ENCODE data around the gene IL26.

GRCh38 chr12:68233498-68233897, 7.9 kb upstream of the IL26 start:
- TF ChIP-seq CTCF (IDR thresholded peaks at IDR 0.05; ENCODE audit: poor library complexity): no peak
- no peak for TF ChIP-seq EZH2 (IDR thresholded peaks at IDR 0.05; ENCODE audit: borderline replicate concordance)
- no peak for TF ChIP-seq EZH2phosphoT487 (IDR thresholded peaks at IDR 0.05; ENCODE audit: low read depth, severe bottlenecking, unreplicated experiment)

Measured in hepatocyte (in vitro differentiated cells).